MCF 10A (cell line): ENCODE data around the gene KCNAB1. TPM values are rescaled to one million over a fixed set of nuclear protein-coding genes. Genes with fewer than 3 reads are reported as not detected.

ENCODE experiments used
- BruUV-seq: library from RNA; stranded (reverse); fragments of 400-500 nt; replicated peaks from 2 replicates; lab custom pipeline; 2021; lab: Mats Ljungman, UMichigan
- CTCF ChIA-PET: fragments of 300-600 bp; sonication (Branson Sonifier 250); formaldehyde crosslinking; extraction: SDS; loops from one replicate; lab custom pipeline; 2021; ENCODE audit warnings: antibody characterized with exemption, inconsistent platforms; lab: Yijun Ruan, JAX
- POLR2A ChIA-PET: fragments of 300-600, 350-650 bp; sonication (Branson Sonifier 250); formaldehyde crosslinking; extraction: SDS; loops from one replicate; lab custom pipeline; 2020; ENCODE audit warnings: antibody characterized with exemption, inconsistent platforms; lab: Yijun Ruan, JAX
- DNase-seq: peaks from one replicate; pipeline ENCODE4 v3.0.0-alpha.2; 2018; ENCODE audit not compliant: unreplicated experiment
- H3K27ac Mint-ChIP-seq: one replicate; pipeline ENCODE4 v1.8.0; 2022; ENCODE audit warnings: mild to moderate bottlenecking, low read depth, mixed read lengths; ENCODE audit not compliant: unreplicated experiment
- H3K27me3 Mint-ChIP-seq: one replicate; pipeline ENCODE4 v1.8.0; 2022; ENCODE audit warnings: mixed read lengths; ENCODE audit not compliant: insufficient read depth, unreplicated experiment
- H3K36me3 Mint-ChIP-seq: one replicate; pipeline ENCODE4 v1.8.0; 2022; ENCODE audit warnings: mild to moderate bottlenecking, moderate library complexity, mixed read lengths; ENCODE audit not compliant: insufficient read depth, unreplicated experiment
- H3K4me1 Mint-ChIP-seq: one replicate; pipeline ENCODE4 v1.8.0; 2022; ENCODE audit warnings: mixed read lengths; ENCODE audit not compliant: insufficient read depth, unreplicated experiment
- H3K4me3 Mint-ChIP-seq: one replicate; pipeline ENCODE4 v1.8.0; 2022; ENCODE audit warnings: mild to moderate bottlenecking, moderate library complexity, mixed read lengths; ENCODE audit not compliant: unreplicated experiment
- H3K9me3 Mint-ChIP-seq: one replicate; pipeline ENCODE4 v1.8.0; 2022; ENCODE audit warnings: mixed read lengths; ENCODE audit not compliant: unreplicated experiment
- CTCF ChIP-seq: fragments of 200-600 bp; IDR thresholded peaks from one replicate; pipeline ENCODE4 v1.8.0; 2022; ENCODE audit warnings: antibody characterized with exemption, mild to moderate bottlenecking; ENCODE audit not compliant: unreplicated experiment
- intact Hi-C: fragments of 100-400 bp; cut with micrococcal nuclease; formaldehyde crosslinking; loops from 2 replicates; pipeline ENCODE4 v1.14.1; 2022
- total RNA-seq: library from RNA; stranded (reverse); gene quantifications from 2 replicates; pipeline ENCODE4 v1.2.3, GENCODE V29; 2022

The KCNAB1 gene
- total RNA-seq, 1 experiment from 2014 or later: 0.44 TPM

GRCh38 chr3:156533205-156533604, 412.8 kb downstream of the KCNAB1 start:
- H3K9me3 Mint-ChIP-seq: no peaks in the 10 kb centered on the region
- H3K27me3 Mint-ChIP-seq: no peaks in the 10 kb centered on the region
- DNase-seq: no peak
- H3K27ac Mint-ChIP-seq: peak overlapping the region; percentile 17
- TF ChIP-seq CTCF: no peak
- no peak overlapping the region for H3K4me3 Mint-ChIP-seq
- peaks cover 7% of the 10 kb centered on the region for H3K4me1 Mint-ChIP-seq
- BruUV-seq: no TSS peak
- POLR2A ChIA-PET: no interaction called here
- H3K36me3 Mint-ChIP-seq: no peaks in the 10 kb centered on the region
- CTCF ChIA-PET: interaction anchor here (1.5 kb wide), 1 partner anchor 381 kb away, joined by 6 read pairs; no protein-coding TSS in a partner anchor
- intact Hi-C loops: no loop called here

GRCh38 chr3:156535162-156535627, 414.8 kb downstream of the KCNAB1 start:
- Mint-ChIP-seq H3K9me3 (no peaks in the 10 kb centered on the region), H3K4me3 (no peak overlapping the region), H3K36me3 (peaks cover 13% of the 10 kb centered on the region), H3K27me3 (no peaks in the 10 kb centered on the region), H3K27ac (peak overlapping the region; percentile 1), H3K4me1 (peaks cover 7% of the 10 kb centered on the region)
- intact Hi-C loops: loop anchor here (1.0 to 5.0 kb wide), 4 partner anchors 137 to 602 kb away; partner anchors contain the start of gene TIPARP
- no TSS peak for BruUV-seq
- ChIA-PET CTCF (interaction anchor here (0.5 to 1.8 kb wide), 15 partner anchors 12 to 1628 kb away, joined by 3 to 7 read pairs (median 3); no protein-coding TSS in a partner anchor), POLR2A (interaction anchor here (1.0 to 1.6 kb wide), 5 partner anchors 9 to 525 kb away, joined by 3 to 6 read pairs (median 3); partner anchors contain the start of gene SSR3)
- peak; percentile 91 for DNase-seq
- TF ChIP-seq CTCF: no peak

GRCh38 chr3:156535798-156536197, 415.4 kb downstream of the KCNAB1 start:
- no peaks in the 10 kb centered on the region for H3K27me3 Mint-ChIP-seq
- ChIA-PET POLR2A (interaction anchor here (1.0 to 1.6 kb wide), 4 partner anchors 8 to 526 kb away, joined by 3 to 6 read pairs (median 3); partner anchors contain the start of gene SSR3), CTCF (interaction anchor here (0.5 to 1.8 kb wide), 13 partner anchors 11 to 1629 kb away, joined by 3 to 7 read pairs (median 4); no protein-coding TSS in a partner anchor)
- H3K9me3 Mint-ChIP-seq: no peaks in the 10 kb centered on the region
- TF ChIP-seq CTCF: no peak
- peaks cover 7% of the 10 kb centered on the region for H3K4me1 Mint-ChIP-seq
- intact Hi-C loops: loop anchor here (1.0 to 5.0 kb wide), 4 partner anchors 137 to 602 kb away; partner anchors contain the start of gene TIPARP
- no TSS peak for BruUV-seq
- H3K36me3 Mint-ChIP-seq: peaks cover 19% of the 10 kb centered on the region
- no peak overlapping the region for H3K4me3 Mint-ChIP-seq
- DNase-seq: no peak
- peak overlapping the region; percentile 1 for H3K27ac Mint-ChIP-seq

- no peaks in the 10 kb centered on the region for H3K9me3 Mint-ChIP-seq
- ChIA-PET CTCF (interaction anchor here (0.6 to 1.3 kb wide), 7 partner anchors 19 to 599 kb away, joined by 3 to 5 read pairs (median 3); no protein-coding TSS in a partner anchor), POLR2A (no interaction called here)
- no peaks in the 10 kb centered on the region for H3K27me3 Mint-ChIP-seq
- TF ChIP-seq CTCF: no peak
- no TSS peak for BruUV-seq
- DNase-seq: no peak
- H3K4me3 Mint-ChIP-seq: no peak overlapping the region
- intact Hi-C loops: loop anchor here (5.0 kb wide), 2 partner anchors 136 to 591 kb away; partner anchors contain the start of gene TIPARP
- H3K27ac Mint-ChIP-seq: no peak overlapping the region
- peaks cover 28% of the 10 kb centered on the region for H3K36me3 Mint-ChIP-seq
- peaks cover 7% of the 10 kb centered on the region for H3K4me1 Mint-ChIP-seq
Measured at GRCh38 chr3:156536524-156537316, 416.3 kb downstream of the KCNAB1 start.
